Spleen (tissue), 7 donors: ENCODE data around the gene CABLES2.

Experiments
- CTCF ChIP-seq, 11 experiments: fragments of 200-600 bp in 7 of 11; fragments of 450-650 bp in 4 of 11; sonication (generic) in 4 of 11; IDR thresholded peaks in 8 of 11; conservative IDR thresholded peaks in 3 of 11; 1 replicate in 7 of 11; 2 replicates in 4 of 11; pipeline versions ENCODE4 v1.4.0 to v1.8.0; 2016 to 2021; ENCODE audit warnings: antibody characterized with exemption in 11 of 11, inconsistent platforms in 4 of 11, mild to moderate bottlenecking in 1 of 11
- POLR2AphosphoS5 ChIP-seq, 3 donors: sonication (generic); formaldehyde crosslinking; IDR thresholded peaks; one replicate each; pipeline ENCODE4 v1.5.1; 2017; ENCODE audit warnings: antibody characterized with exemption in 3 of 3
- donor health status: DM: no; HTN: no; CAD: no; lungs with moderate emphysema.
- donor health status: DM: no; HTN: no; CAD: no.
- donor health status: DM: no; HTN: no; CAD: no.

GRCh38 chr20:62377615-62378178 is 29.4 kb downstream of the CABLES2 start:
- TF ChIP-seq CTCF (IDR thresholded peaks at IDR 0.05 in 8 of 11, conservative IDR thresholded peaks at IDR 0.05 in 3 of 11) (no peak), POLR2AphosphoS5 (IDR thresholded peaks at IDR 0.05) (no peak)
